ENCODE measurements around the gene GABPA. TPM values are rescaled to one million over a fixed set of nuclear protein-coding genes. Genes with fewer than 3 reads are reported as not detected.
"Not testable (repeated sequence)": the region's sequence is repeated elsewhere in the genome, so short reads cannot be mapped to it uniquely, and the experiment has no call there.

The GABPA gene
- total RNA-seq: 75.9 TPM
- polyA plus RNA-seq: 16.3 TPM

DNA sequence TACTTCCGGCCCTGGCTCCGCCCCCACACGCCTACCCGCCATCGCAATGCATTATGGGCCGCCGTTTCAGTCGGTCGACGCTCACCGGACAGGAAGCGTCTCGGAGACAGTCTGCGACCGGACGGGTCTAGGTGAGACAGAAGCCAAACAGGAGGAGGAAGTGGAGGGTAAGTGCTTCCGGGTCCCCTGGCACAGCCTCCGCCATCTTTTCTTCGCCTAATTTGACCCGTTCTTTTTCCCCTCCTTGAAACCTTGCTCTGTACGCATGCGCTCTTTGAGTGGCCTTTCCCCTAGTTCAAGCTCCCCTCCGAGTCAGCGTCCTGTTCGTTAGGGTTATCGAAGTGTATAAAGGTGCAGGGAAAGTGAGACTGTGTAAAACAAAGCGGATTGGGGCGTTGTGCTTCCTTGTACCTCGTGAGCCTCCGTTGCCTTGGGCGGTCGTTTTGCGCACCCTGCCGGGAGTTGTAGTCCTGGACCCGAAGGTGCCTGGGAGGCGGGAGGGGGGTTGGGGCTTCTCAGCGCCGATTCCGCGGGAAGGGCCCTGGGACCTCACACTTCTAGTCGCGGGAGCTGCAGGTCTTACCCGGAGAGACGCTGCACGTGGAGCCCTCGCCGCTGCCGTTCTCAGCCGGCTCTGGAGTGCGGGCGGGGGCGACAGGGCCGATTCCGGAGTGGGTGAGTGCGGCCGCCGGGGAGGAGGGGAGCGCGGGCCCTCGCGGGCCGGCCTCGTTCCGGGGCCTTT, at the start of gene GABPA, which contains the start of gene ATP5PF:
Gene GABPA, plus strand, starts transcription at position 69 of the 742 bp plus-strand sequence. CDS start 6,627 bp downstream, outside the sequence.
Gene ATP5PF, minus strand, starts transcription at position 1 of the 742 bp plus-strand sequence. CDS start 5,110 bp downstream, outside the sequence.
- H3K4me1 ChIP-seq (ENCODE audit: insufficient read depth): peaks cover 2% of the 10 kb centered on the region
- H3K4me3 ChIP-seq (ENCODE audit: low read depth, low read length): peak within 1 kb of the TSS; percentile 85
- H3K36me3 ChIP-seq (ENCODE audit: insufficient read depth): no peaks in the 10 kb centered on the region
- peak; percentile 95 for DNase-seq (ENCODE audit: extremely low spot score)
- peak within 1 kb of the TSS; percentile 95 for H3K27ac ChIP-seq (ENCODE audit: low read depth)
- under 1% methylated on average over 64 of the region's 64 CpGs for WGBS

DNA sequence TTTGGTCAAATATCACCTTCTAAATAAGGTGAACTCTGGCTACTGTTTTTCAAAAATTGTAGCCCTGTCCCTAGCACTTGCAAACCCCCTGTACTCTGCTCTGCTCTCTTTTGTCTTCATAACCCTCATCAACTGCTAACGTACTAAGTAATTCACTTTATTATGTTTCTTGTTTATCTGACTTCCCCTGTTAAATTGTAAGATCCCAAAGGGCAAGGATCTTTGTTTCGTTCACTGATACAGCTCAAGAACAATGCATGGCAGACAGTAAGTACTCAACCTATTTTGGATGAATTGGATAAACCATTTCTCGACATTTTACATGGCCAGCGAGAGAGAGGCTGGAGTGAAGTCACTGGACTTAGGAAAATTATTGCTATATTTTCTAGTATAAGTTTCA, 47.0 kb upstream of the GABPA start:
- DNase-seq (ENCODE audit: extremely low spot score): no peak
- Histone ChIP-seq H3K4me3 (ENCODE audit: low read depth, low read length) (no peak overlapping the region), H3K4me1 (ENCODE audit: insufficient read depth) (no peaks in the 10 kb centered on the region), H3K27ac (ENCODE audit: low read depth) (no peak overlapping the region), H3K36me3 (ENCODE audit: insufficient read depth) (no peaks in the 10 kb centered on the region)
- WGBS: 86% methylated on average over 4 of the region's 4 CpGs

DNA sequence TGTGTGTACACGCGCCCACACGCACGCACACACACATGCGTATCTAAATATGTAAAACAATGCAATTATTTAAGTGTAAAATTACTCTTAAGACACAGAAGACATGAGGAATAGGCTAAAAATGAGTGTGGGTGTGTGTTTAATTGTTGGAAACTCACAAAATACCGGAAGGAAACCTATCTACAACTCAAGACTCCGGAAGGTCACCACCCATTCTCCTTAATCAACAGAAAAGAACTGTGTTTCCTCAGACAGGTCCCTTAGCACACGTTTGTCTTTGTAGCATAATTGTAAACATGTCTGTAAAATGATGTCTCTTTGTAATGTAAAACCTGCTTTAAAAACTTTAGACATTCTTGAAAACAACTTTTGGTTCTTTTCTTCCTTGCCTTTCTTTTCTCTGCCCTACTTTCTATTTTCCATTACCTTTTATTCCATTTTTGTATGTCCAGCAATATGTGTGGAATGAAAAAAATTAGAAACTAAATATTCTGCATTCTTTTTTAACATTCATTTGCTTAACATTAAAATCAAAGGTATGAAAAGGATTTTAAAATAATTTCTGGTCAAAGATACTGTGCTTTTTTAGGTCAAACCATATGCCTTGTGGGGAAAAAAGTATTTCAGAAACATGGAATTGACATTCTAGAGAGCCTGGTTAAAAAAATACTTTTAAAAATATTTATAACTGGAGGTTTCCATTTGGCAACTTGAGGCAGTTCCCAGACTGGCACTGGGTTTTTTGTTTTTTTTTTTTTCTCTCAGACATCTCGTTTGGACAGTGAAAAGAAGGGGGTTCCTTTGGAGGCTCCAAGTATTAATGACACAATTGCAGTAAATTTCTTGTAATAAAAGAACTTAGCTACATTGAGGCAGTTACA, 46.3 kb upstream of the GABPA start:
- WGBS: 76% methylated on average over 9 of the region's 9 CpGs
- DNase-seq (ENCODE audit: extremely low spot score): no peak
- no peaks in the 10 kb centered on the region for H3K36me3 ChIP-seq (ENCODE audit: insufficient read depth)
- H3K4me3 ChIP-seq (ENCODE audit: low read depth, low read length): no peak overlapping the region
- H3K27ac ChIP-seq (ENCODE audit: low read depth): no peak overlapping the region
- H3K4me1 ChIP-seq (ENCODE audit: insufficient read depth): no peaks in the 10 kb centered on the region

- 73% methylated on average over 1 of the region's 1 CpG for WGBS
- no peak for DNase-seq (ENCODE audit: extremely low spot score)
- Histone ChIP-seq H3K36me3 (ENCODE audit: insufficient read depth) (no peaks in the 10 kb centered on the region), H3K4me1 (ENCODE audit: insufficient read depth) (no peaks in the 10 kb centered on the region), H3K4me3 (ENCODE audit: low read depth, low read length) (no peak overlapping the region), H3K27ac (ENCODE audit: low read depth) (no peak overlapping the region)
Observed at GRCh38 chr21:25689226-25689625, 45.5 kb upstream of the GABPA start.

GRCh38 chr21:25691976-25692375, 42.8 kb upstream of the GABPA start:
- Histone ChIP-seq H3K4me1 (ENCODE audit: insufficient read depth) (no peaks in the 10 kb centered on the region), H3K36me3 (ENCODE audit: insufficient read depth) (no peaks in the 10 kb centered on the region), H3K27ac (ENCODE audit: low read depth) (no peak overlapping the region), H3K4me3 (ENCODE audit: low read depth, low read length) (no peak overlapping the region)
- 72% methylated on average over 3 of the region's 3 CpGs for WGBS
- DNase-seq (ENCODE audit: extremely low spot score): no peak

DNA sequence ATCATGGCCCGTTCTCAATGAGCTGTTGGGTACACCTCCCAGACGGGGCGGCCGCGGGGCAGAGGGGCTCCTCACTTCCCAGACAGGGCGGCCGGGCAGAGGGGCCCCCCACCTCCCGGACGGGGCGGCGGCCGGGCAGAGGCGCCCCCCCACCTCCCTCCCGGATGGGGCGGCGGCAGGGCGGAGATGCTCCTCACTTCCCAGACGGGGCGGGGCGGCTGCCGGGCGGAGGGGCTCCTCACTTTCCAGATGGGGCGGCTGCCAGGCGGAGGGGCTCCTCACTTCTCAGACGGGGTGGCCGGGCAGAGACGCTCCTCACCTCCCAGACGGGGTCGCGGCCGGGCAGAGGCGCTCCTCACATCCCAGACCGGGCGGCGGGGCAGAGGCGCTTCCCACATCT, 39.3 kb upstream of the GABPA start:
- H3K4me3 ChIP-seq (ENCODE audit: low read depth, low read length); H3K27ac ChIP-seq (ENCODE audit: low read depth); H3K4me1 ChIP-seq (ENCODE audit: insufficient read depth); H3K36me3 ChIP-seq (ENCODE audit: insufficient read depth); DNase-seq (ENCODE audit: extremely low spot score): not testable (repeated sequence)
- WGBS: 90% methylated on average over 35 of the region's 36 CpGs

GRCh38 chr21:25700741-25701140, 34.0 kb upstream of the GABPA start:
- 90% methylated on average over 1 of the region's 1 CpG for WGBS
- Histone ChIP-seq H3K27ac (ENCODE audit: low read depth) (no peak overlapping the region), H3K4me3 (ENCODE audit: low read depth, low read length) (no peak overlapping the region), H3K4me1 (ENCODE audit: insufficient read depth) (no peaks in the 10 kb centered on the region), H3K36me3 (ENCODE audit: insufficient read depth) (peaks cover 3% of the 10 kb centered on the region)
- no peak for DNase-seq (ENCODE audit: extremely low spot score)

GRCh38 chr21:25701529-25701928, 33.2 kb upstream of the GABPA start:
- no peak overlapping the region for H3K4me3 ChIP-seq (ENCODE audit: low read depth, low read length)
- no peak for DNase-seq (ENCODE audit: extremely low spot score)
- no peak overlapping the region for H3K27ac ChIP-seq (ENCODE audit: low read depth)
- no peaks in the 10 kb centered on the region for H3K4me1 ChIP-seq (ENCODE audit: insufficient read depth)
- WGBS: 51% methylated on average over 4 of the region's 4 CpGs
- H3K36me3 ChIP-seq (ENCODE audit: insufficient read depth): peaks cover 3% of the 10 kb centered on the region

- Histone ChIP-seq H3K4me3 (ENCODE audit: low read depth, low read length) (no peak overlapping the region), H3K4me1 (ENCODE audit: insufficient read depth) (no peaks in the 10 kb centered on the region), H3K36me3 (ENCODE audit: insufficient read depth) (no peaks in the 10 kb centered on the region), H3K27ac (ENCODE audit: low read depth) (no peak overlapping the region)
- 62% methylated on average over 7 of the region's 7 CpGs for WGBS
- peak; percentile 20 for DNase-seq (ENCODE audit: extremely low spot score)
Observed at GRCh38 chr21:25708467-25709065, 26.2 kb upstream of the GABPA start.

- no peak overlapping the region for H3K27ac ChIP-seq (ENCODE audit: low read depth)
- WGBS: 81% methylated on average over 5 of the region's 5 CpGs
Observed at GRCh38 chr21:25709684-25710265, 25.0 kb upstream of the GABPA start.

DNA sequence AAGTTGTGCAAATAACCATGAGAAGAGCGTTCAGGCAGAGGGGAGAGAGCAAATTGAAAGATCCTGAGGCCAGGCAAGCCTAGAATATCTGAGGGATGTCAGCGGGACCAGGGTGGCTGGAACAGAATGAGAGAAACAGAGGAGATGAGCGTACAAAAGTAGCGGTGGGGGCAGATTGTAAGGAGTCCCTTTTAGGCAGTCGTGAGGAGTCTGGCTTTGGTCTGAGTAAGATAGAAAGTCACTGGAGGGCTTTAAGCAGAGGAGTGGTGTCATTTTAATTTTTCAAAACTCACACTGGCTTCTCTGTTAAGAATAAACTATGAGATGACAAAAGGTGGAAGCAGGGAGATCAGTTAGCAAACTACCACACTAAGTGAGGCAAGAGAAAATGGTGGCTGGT, 24.2 kb upstream of the GABPA start:
- Histone ChIP-seq H3K27ac (ENCODE audit: low read depth) (no peak overlapping the region), H3K4me3 (ENCODE audit: low read depth, low read length) (no peak overlapping the region), H3K36me3 (ENCODE audit: insufficient read depth) (no peaks in the 10 kb centered on the region), H3K4me1 (ENCODE audit: insufficient read depth) (no peaks in the 10 kb centered on the region)
- DNase-seq (ENCODE audit: extremely low spot score): no peak
- WGBS: 93% methylated on average over 5 of the region's 5 CpGs

More at GRCh38 chr21:25709684-25710265, 25.0 kb upstream of the GABPA start:
- Histone ChIP-seq H3K4me3 (ENCODE audit: low read depth, low read length) (no peak overlapping the region), H3K4me1 (ENCODE audit: insufficient read depth) (no peaks in the 10 kb centered on the region), H3K36me3 (ENCODE audit: insufficient read depth) (no peaks in the 10 kb centered on the region)
- DNase-seq (ENCODE audit: extremely low spot score): no peak

DNA sequence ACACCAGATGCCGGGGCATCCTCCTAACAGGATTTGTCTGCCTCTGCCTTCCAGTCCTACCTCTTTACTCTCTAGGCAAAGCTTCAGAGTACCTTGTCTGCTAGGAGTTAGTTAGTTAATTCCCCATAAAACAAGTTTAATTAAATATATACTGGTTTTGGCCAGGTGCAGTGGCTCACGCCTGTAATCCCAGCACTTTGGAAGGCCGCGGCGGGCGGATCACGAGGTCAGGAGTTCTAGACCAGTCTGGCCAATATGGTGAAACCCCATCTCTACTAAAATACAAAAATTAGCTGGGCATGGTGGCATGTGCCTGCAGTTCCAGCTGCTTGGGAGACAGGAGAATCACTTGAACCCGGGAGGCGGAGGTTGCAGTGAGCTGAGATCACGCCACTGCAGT, 20.7 kb upstream of the GABPA start:
- H3K36me3 ChIP-seq (ENCODE audit: insufficient read depth); H3K4me1 ChIP-seq (ENCODE audit: insufficient read depth); H3K4me3 ChIP-seq (ENCODE audit: low read depth, low read length); DNase-seq (ENCODE audit: extremely low spot score); H3K27ac ChIP-seq (ENCODE audit: low read depth): not testable (repeated sequence)
- WGBS: 97% methylated on average over 10 of the region's 10 CpGs

- 87% methylated on average over 5 of the region's 5 CpGs for WGBS
- no peak for DNase-seq (ENCODE audit: extremely low spot score)
- H3K36me3 ChIP-seq (ENCODE audit: insufficient read depth): no peaks in the 10 kb centered on the region
- no peak overlapping the region for H3K27ac ChIP-seq (ENCODE audit: low read depth)
- H3K4me3 ChIP-seq (ENCODE audit: low read depth, low read length): no peak overlapping the region
- no peaks in the 10 kb centered on the region for H3K4me1 ChIP-seq (ENCODE audit: insufficient read depth)
Observed at GRCh38 chr21:25717491-25718147, 17.2 kb upstream of the GABPA start.

Data from urinary bladder (tissue), 4 donors.